ENCODE results near the gene PIP4K2C. TPM values are rescaled to one million over a fixed set of nuclear protein-coding genes. Genes with fewer than 3 reads are reported as not detected.

The PIP4K2C gene
- total RNA-seq, 1 experiment from 2014 or later = 88.6 TPM

GRCh38 chr12:57627501-57628279 is 36.7 kb downstream of the PIP4K2C start:
- intact Hi-C loops (cut with micrococcal nuclease) = no loop called here
- no TSS peak for BruUV-seq (replicated peaks)
- Histone ChIP-seq H3F3A (ENCODE audit: low read length, unreplicated experiment) (no peaks in the 10 kb centered on the region), H3K9me2 (replicated peaks; ENCODE audit: low read length) (no peaks in the 10 kb centered on the region), H3K79me2 (ENCODE audit: low read length) (peaks cover 12% of the 10 kb centered on the region), H3K4me2 (ENCODE audit: low read length) (no peak overlapping the region), H2AFZ (ENCODE audit: low read length) (no peak overlapping the region), H3K27me3 (ENCODE audit: low read length) (no peaks in the 10 kb centered on the region), H3K4me3 (ENCODE audit: low read length) (no peak overlapping the region), H4K20me1 (ENCODE audit: low read length) (no peaks in the 10 kb centered on the region), H3K9me3 (ENCODE audit: low read length) (no peaks in the 10 kb centered on the region), H3K27ac (ENCODE audit: low read length) (no peak overlapping the region), H3K9ac (ENCODE audit: low read length) (no peak overlapping the region), H3K36me3 (ENCODE audit: low read depth, low read length) (no peaks in the 10 kb centered on the region; the same call in 1 of the 2 replicates), H3K4me1 (ENCODE audit: insufficient read depth, low read length) (peaks cover 6% of the 10 kb centered on the region; the same call in 1 of the 2 replicates)
- CTCF ChIA-PET = interaction anchor here (1.0 kb wide), 1 partner anchor 45 kb away, joined by 3 read pairs; no protein-coding TSS in a partner anchor
- POLR2A ChIA-PET (ENCODE audit: unreplicated experiment) = interaction anchor here (0.7 kb wide), 1 partner anchor 38 kb away, joined by 4 read pairs; no protein-coding TSS in a partner anchor
- TF ChIP-seq CTCF (conservative IDR thresholded peaks at IDR 0.05; ENCODE audit: low read depth, low read length) (no peak), EZH2phosphoT487 (IDR thresholded peaks at IDR 0.05; ENCODE audit: borderline replicate concordance, low read length) (no peak), EZH2 (IDR thresholded peaks at IDR 0.05; ENCODE audit: low read length, unreplicated experiment) (no peak)
- DNase-seq (no peak), ATAC-seq (no peak)

- no peaks in the 10 kb centered on the region for H3K9me2 ChIP-seq (replicated peaks; ENCODE audit: low read length)
- POLR2A ChIA-PET (ENCODE audit: unreplicated experiment) = no interaction called here
- CTCF ChIA-PET = interaction anchor here (1.0 kb wide), 1 partner anchor 46 kb away, joined by 3 read pairs; no protein-coding TSS in a partner anchor
- no peak overlapping the region for H3K4me2 ChIP-seq (ENCODE audit: low read length)
- no peaks in the 10 kb centered on the region; the same call in 1 of the 2 replicates for H3K36me3 ChIP-seq (ENCODE audit: low read depth, low read length)
- DNase-seq (no peak), ATAC-seq (no peak)
- no peak overlapping the region for H2AFZ ChIP-seq (ENCODE audit: low read length)
- H3K4me1 ChIP-seq (ENCODE audit: insufficient read depth, low read length) = peaks cover 11% of the 10 kb centered on the region
- no peaks in the 10 kb centered on the region for H3K9me3 ChIP-seq (ENCODE audit: low read length)
- no TSS peak for BruUV-seq (replicated peaks)
- intact Hi-C loops (cut with micrococcal nuclease) = no loop called here
- no peak overlapping the region for H3K9ac ChIP-seq (ENCODE audit: low read length)
- TF ChIP-seq EZH2 (IDR thresholded peaks at IDR 0.05; ENCODE audit: low read length, unreplicated experiment) (no peak), CTCF (conservative IDR thresholded peaks at IDR 0.05; ENCODE audit: low read depth, low read length) (no peak), EZH2phosphoT487 (IDR thresholded peaks at IDR 0.05; ENCODE audit: borderline replicate concordance, low read length) (no peak)
- H3K27me3 ChIP-seq (ENCODE audit: low read length) = no peaks in the 10 kb centered on the region
- peaks cover 12% of the 10 kb centered on the region for H3K79me2 ChIP-seq (ENCODE audit: low read length)
- H4K20me1 ChIP-seq (ENCODE audit: low read length) = no peaks in the 10 kb centered on the region
- H3K4me3 ChIP-seq (ENCODE audit: low read length) = no peak overlapping the region
- H3F3A ChIP-seq (ENCODE audit: low read length, unreplicated experiment) = no peaks in the 10 kb centered on the region
- no peak overlapping the region for H3K27ac ChIP-seq (ENCODE audit: low read length)
These were observed 37.5 kb downstream of the PIP4K2C start for GRCh38 chr12:57628280-57629191.

Data from PC-3 (cell line).